ENCODE measurements around the gene CCZ1B.
"Not testable (repeated sequence)": the region's sequence is repeated elsewhere in the genome, so short reads cannot be mapped to it uniquely, and the experiment has no call there.

DNA sequence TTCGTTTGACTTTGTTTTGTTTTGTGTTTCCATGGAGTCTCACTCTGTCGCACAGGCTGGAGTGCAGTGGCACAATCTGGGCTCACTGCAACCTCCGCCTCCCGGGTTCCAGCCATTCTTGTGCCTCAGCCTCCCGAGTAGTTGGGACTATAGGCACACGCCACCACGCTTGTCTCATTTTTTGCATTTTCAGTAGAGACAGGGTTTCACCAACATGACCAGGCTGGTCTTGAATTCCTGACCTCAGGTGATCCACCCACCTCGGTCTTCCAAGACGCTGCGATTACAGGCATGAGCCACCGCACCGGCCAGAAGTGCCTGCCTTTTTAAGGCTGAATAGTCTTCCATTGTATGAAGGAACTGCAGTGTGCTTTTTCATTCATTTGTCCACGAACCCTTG, 36.8 kb upstream of the CCZ1B start:
- TF ChIP-seq, protein P1, sequence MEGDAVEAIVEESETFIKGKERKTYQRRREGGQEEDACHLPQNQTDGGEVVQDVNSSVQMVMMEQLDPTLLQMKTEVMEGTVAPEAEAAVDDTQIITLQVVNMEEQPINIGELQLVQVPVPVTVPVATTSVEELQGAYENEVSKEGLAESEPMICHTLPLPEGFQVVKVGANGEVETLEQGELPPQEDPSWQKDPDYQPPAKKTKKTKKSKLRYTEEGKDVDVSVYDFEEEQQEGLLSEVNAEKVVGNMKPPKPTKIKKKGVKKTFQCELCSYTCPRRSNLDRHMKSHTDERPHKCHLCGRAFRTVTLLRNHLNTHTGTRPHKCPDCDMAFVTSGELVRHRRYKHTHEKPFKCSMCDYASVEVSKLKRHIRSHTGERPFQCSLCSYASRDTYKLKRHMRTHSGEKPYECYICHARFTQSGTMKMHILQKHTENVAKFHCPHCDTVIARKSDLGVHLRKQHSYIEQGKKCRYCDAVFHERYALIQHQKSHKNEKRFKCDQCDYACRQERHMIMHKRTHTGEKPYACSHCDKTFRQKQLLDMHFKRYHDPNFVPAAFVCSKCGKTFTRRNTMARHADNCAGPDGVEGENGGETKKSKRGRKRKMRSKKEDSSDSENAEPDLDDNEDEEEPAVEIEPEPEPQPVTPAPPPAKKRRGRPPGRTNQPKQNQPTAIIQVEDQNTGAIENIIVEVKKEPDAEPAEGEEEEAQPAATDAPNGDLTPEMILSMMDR (IDR thresholded peaks at IDR 0.05), result not testable (repeated sequence)
- not testable (repeated sequence) for TF ChIP-seq ZFX (IDR thresholded peaks at IDR 0.05; ENCODE audit: borderline replicate concordance)
